ENCODE results near the gene ROCK2. TPM values are rescaled to one million over a fixed set of nuclear protein-coding genes. Genes with fewer than 3 reads are reported as not detected.

Gene ROCK2
- 10 to 100 TPM; 14.4 to 16.7 TPM for total RNA-seq

DNA sequence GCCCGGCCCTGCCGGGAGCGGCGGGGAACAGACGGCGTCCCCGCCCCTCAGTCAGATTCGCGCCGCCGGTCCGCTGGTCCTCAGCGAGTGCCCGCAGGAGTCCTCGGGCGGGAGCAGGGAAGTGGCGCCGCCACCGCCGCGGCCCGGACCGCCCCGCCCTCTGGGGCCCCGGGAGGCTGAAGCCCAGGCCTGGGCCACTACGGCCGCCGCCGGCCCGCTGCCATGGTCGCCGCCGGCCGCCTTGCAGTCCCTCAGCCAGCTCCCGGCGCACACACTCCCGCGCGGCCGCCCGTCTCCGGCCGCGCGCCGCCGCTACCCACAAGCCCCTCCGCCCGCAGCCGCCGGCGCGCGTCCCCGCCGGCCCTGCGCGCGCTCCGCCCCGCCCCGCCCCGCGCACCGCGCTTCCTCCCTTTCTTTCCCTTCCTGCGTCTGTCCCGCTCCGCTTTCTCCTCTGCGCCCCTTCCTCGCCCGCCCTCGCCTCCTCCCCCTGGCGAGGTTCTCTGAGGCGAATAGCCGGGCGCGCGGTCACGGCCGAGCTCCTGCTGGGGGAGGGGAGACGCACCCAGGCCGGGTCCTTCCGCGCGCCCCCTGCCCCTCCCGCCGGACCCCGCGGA, at the start of gene ROCK2:
ROCK2 (minus strand) TSS at position 295 of the 614 bp plus-strand sequence. CDS start 500 bp downstream, outside the sequence.
- Mint-ChIP-seq H3K4me3 (peak within 1 kb of the TSS; percentile 97), H3K36me3 (ENCODE audit: low read depth) (no peaks in the 10 kb centered on the region), H3K4me1 (peaks cover 31% of the 10 kb centered on the region), H3K27me3 (no peaks in the 10 kb centered on the region), H3K9me3 (ENCODE audit: low read depth) (no peaks in the 10 kb centered on the region), H3K27ac (peak within 1 kb of the TSS; percentile 89)
- ATAC-seq, result peak; percentile 68
- peak; percentile 81 for DNase-seq
- ChIA-PET CTCF (interaction anchor here (1.1 to 2.7 kb wide), 3 partner anchors 14 to 212 kb away, joined by 3 to 11 read pairs (median 3); a partner anchor contains a TSS), POLR2A (interaction anchor here (0.6 kb wide), 1 partner anchor 690 kb away, joined by 3 read pairs; no protein-coding TSS in a partner anchor)
- intact Hi-C loops (cut with DNase I, micrococcal nuclease), result loop anchor here (2.0 to 10.0 kb wide), 6 partner anchors 110 to 1373 kb away; partner anchors contain the start of genes E2F6 (in 1 of the 2), PDIA6 (in 1 of the 2), SLC66A3 (in 1 of the 2) and TRIB2 (in 1 of the 2)

GRCh38 chr2:11393711-11394236, 49.3 kb upstream of the ROCK2 start:
- intact Hi-C loops (cut with DNase I, micrococcal nuclease), result no loop called here
- no peak overlapping the region for H3K27ac Mint-ChIP-seq
- no peak overlapping the region for H3K4me3 Mint-ChIP-seq
- no peak for DNase-seq
- ATAC-seq, result no peak
- ChIA-PET CTCF (interaction anchor here (0.6 kb wide), 1 partner anchor 484 kb away, joined by 3 read pairs; no protein-coding TSS in a partner anchor), POLR2A (no interaction called here)
- no peaks in the 10 kb centered on the region for H3K36me3 Mint-ChIP-seq (ENCODE audit: low read depth)
- peaks cover 2% of the 10 kb centered on the region for H3K27me3 Mint-ChIP-seq
- no peaks in the 10 kb centered on the region for H3K4me1 Mint-ChIP-seq
- no peaks in the 10 kb centered on the region for H3K9me3 Mint-ChIP-seq (ENCODE audit: low read depth)

- Mint-ChIP-seq H3K27me3 (peaks cover 2% of the 10 kb centered on the region), H3K9me3 (ENCODE audit: low read depth) (no peaks in the 10 kb centered on the region), H3K36me3 (ENCODE audit: low read depth) (no peaks in the 10 kb centered on the region), H3K4me3 (no peak overlapping the region), H3K27ac (no peak overlapping the region), H3K4me1 (no peaks in the 10 kb centered on the region)
- intact Hi-C loops (cut with DNase I, micrococcal nuclease), result no loop called here
- ChIA-PET POLR2A (no interaction called here), CTCF (no interaction called here)
- no peak for DNase-seq
- no peak for ATAC-seq
Measured at GRCh38 chr2:11391942-11392266, 47.5 kb upstream of the ROCK2 start.

- CTCF ChIA-PET, result no interaction called here
- POLR2A ChIA-PET, result no interaction called here
Measured at GRCh38 chr2:11390399-11390658, 45.9 kb upstream of the ROCK2 start.

GRCh38 chr2:11389551-11390398, 45.3 kb upstream of the ROCK2 start:
- no peaks in the 10 kb centered on the region for H3K36me3 Mint-ChIP-seq (ENCODE audit: low read depth)
- CTCF ChIA-PET, result no interaction called here

More at GRCh38 chr2:11390399-11390658, 45.9 kb upstream of the ROCK2 start:
- Mint-ChIP-seq H3K36me3 (ENCODE audit: low read depth) (no peaks in the 10 kb centered on the region), H3K27ac (no peak overlapping the region), H3K9me3 (ENCODE audit: low read depth) (no peaks in the 10 kb centered on the region), H3K4me1 (no peaks in the 10 kb centered on the region), H3K27me3 (peaks cover 2% of the 10 kb centered on the region), H3K4me3 (no peak overlapping the region)
- intact Hi-C loops (cut with DNase I, micrococcal nuclease), result no loop called here
- no peak for DNase-seq
- ATAC-seq, result no peak

DNA sequence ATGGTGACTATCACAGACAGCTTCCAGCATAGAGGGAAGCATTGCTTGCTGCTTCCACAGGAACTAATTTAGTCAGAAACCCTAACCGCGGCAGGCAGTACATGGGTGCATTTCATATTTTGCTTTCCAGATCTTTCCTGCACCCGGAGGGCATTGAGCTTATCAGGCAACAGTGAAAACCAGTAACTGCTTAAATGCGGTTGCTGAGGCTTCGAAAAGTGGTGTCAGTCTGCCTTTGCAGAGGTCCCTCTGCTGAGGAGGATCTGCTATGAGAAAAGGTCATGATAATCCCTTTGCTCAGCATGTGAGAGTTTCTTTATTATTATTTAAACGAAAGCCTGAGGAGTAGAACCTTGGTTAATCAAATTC, 44.6 kb upstream of the ROCK2 start:
- peaks cover 2% of the 10 kb centered on the region for H3K27me3 Mint-ChIP-seq
- no peak for ATAC-seq
- H3K9me3 Mint-ChIP-seq (ENCODE audit: low read depth), result no peaks in the 10 kb centered on the region
- intact Hi-C loops (cut with DNase I, micrococcal nuclease), result no loop called here
- no peaks in the 10 kb centered on the region for H3K4me1 Mint-ChIP-seq
- DNase-seq, result no peak
- no peak overlapping the region for H3K4me3 Mint-ChIP-seq
- POLR2A ChIA-PET, result no interaction called here
- H3K27ac Mint-ChIP-seq, result no peak overlapping the region
- CTCF ChIA-PET, result interaction anchor here (1.3 kb wide), 1 partner anchor 256 kb away, joined by 3 read pairs; a partner anchor contains a TSS
- H3K36me3 Mint-ChIP-seq (ENCODE audit: low read depth), result no peaks in the 10 kb centered on the region

More at GRCh38 chr2:11389551-11390398, 45.3 kb upstream of the ROCK2 start:
- Mint-ChIP-seq H3K27me3 (peaks cover 2% of the 10 kb centered on the region), H3K4me1 (no peaks in the 10 kb centered on the region), H3K27ac (no peak overlapping the region), H3K9me3 (ENCODE audit: low read depth) (no peaks in the 10 kb centered on the region), H3K4me3 (no peak overlapping the region)
- DNase-seq, result no peak
- POLR2A ChIA-PET, result no interaction called here
- intact Hi-C loops (cut with DNase I, micrococcal nuclease), result no loop called here
- ATAC-seq, result no peak

- Mint-ChIP-seq H3K27ac (no peak overlapping the region), H3K36me3 (ENCODE audit: low read depth) (no peaks in the 10 kb centered on the region), H3K4me1 (no peaks in the 10 kb centered on the region), H3K9me3 (ENCODE audit: low read depth) (no peaks in the 10 kb centered on the region), H3K27me3 (peaks cover 2% of the 10 kb centered on the region), H3K4me3 (no peak overlapping the region)
- POLR2A ChIA-PET, result no interaction called here
- no peak for ATAC-seq
- CTCF ChIA-PET, result interaction anchor here (1.2 to 1.3 kb wide), 2 partner anchors 11 to 256 kb away, joined by 3 to 4 read pairs; a partner anchor contains a TSS
- no peak for DNase-seq
- intact Hi-C loops (cut with DNase I, micrococcal nuclease), result no loop called here
Measured at GRCh38 chr2:11388262-11389051, 44.0 kb upstream of the ROCK2 start.

GRCh38 chr2:11387843-11388242, 43.4 kb upstream of the ROCK2 start:
- H3K27me3 Mint-ChIP-seq, result peaks cover 2% of the 10 kb centered on the region
- POLR2A ChIA-PET, result no interaction called here
- CTCF ChIA-PET, result interaction anchor here (1.2 to 1.3 kb wide), 2 partner anchors 11 to 255 kb away, joined by 3 to 4 read pairs; a partner anchor contains a TSS

GRCh38 chr2:11387100-11387390, 42.6 kb upstream of the ROCK2 start:
- H3K27me3 Mint-ChIP-seq, result peaks cover 1% of the 10 kb centered on the region
- H3K4me1 Mint-ChIP-seq, result no peaks in the 10 kb centered on the region
- H3K4me3 Mint-ChIP-seq, result no peak overlapping the region
- intact Hi-C loops (cut with DNase I, micrococcal nuclease), result no loop called here
- ChIA-PET POLR2A (no interaction called here), CTCF (no interaction called here)
- no peaks in the 10 kb centered on the region for H3K9me3 Mint-ChIP-seq (ENCODE audit: low read depth)
- ATAC-seq, result no peak
- no peak for DNase-seq
- H3K27ac Mint-ChIP-seq, result no peak overlapping the region
- no peaks in the 10 kb centered on the region for H3K36me3 Mint-ChIP-seq (ENCODE audit: low read depth)

More at GRCh38 chr2:11387843-11388242, 43.4 kb upstream of the ROCK2 start:
- H3K36me3 Mint-ChIP-seq (ENCODE audit: low read depth), result no peaks in the 10 kb centered on the region
- no peak overlapping the region for H3K27ac Mint-ChIP-seq
- ATAC-seq (no peak), DNase-seq (no peak)
- no peak overlapping the region for H3K4me3 Mint-ChIP-seq
- intact Hi-C loops (cut with DNase I, micrococcal nuclease), result no loop called here
- no peaks in the 10 kb centered on the region for H3K4me1 Mint-ChIP-seq
- H3K9me3 Mint-ChIP-seq (ENCODE audit: low read depth), result no peaks in the 10 kb centered on the region

DNA sequence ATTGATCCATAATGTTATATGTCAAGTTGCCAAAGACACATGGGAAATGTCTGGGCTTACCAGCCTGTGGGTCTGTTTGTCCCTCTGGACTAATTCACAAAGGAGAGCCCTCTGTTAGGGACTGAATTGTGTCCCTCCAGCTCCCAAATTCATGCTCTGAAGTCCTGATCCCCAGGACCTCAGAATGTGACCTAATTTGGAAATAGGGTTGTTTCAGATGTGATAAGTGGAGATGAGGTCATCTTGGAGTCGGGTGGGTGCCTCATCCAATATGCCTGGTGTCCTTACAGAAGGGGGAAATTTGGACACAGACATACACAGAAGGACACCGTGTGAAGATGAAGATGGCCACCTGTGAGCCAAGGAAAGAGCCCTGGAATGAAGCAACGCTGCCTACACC, 41.4 kb upstream of the ROCK2 start:
- Mint-ChIP-seq H3K27ac (no peak overlapping the region), H3K4me1 (no peaks in the 10 kb centered on the region), H3K9me3 (ENCODE audit: low read depth) (no peaks in the 10 kb centered on the region), H3K36me3 (ENCODE audit: low read depth) (no peaks in the 10 kb centered on the region), H3K27me3 (no peaks in the 10 kb centered on the region), H3K4me3 (no peak overlapping the region)
- DNase-seq (no peak), ATAC-seq (no peak)
- ChIA-PET CTCF (no interaction called here), POLR2A (no interaction called here)
- intact Hi-C loops (cut with DNase I, micrococcal nuclease), result no loop called here

- no peaks in the 10 kb centered on the region for H3K4me1 Mint-ChIP-seq
Measured at GRCh38 chr2:11385216-11385615, 40.8 kb upstream of the ROCK2 start.

More at GRCh38 chr2:11385216-11385615, 40.8 kb upstream of the ROCK2 start:
- ChIA-PET POLR2A (no interaction called here), CTCF (interaction anchor here (0.7 kb wide), 1 partner anchor 10 kb away, joined by 4 read pairs; no protein-coding TSS in a partner anchor)
- no peaks in the 10 kb centered on the region for H3K27me3 Mint-ChIP-seq
- no peaks in the 10 kb centered on the region for H3K36me3 Mint-ChIP-seq (ENCODE audit: low read depth)
- no peak overlapping the region for H3K27ac Mint-ChIP-seq
- H3K4me3 Mint-ChIP-seq, result no peak overlapping the region
- no peaks in the 10 kb centered on the region for H3K9me3 Mint-ChIP-seq (ENCODE audit: low read depth)
- DNase-seq (no peak), ATAC-seq (no peak)
- intact Hi-C loops (cut with DNase I, micrococcal nuclease), result no loop called here

All from activated CD4-positive, alpha-beta T cell treated with anti-CD3 and anti-CD28 coated beads for 36 hours (primary cell).